ENCODE results near the gene PTBP1.

DNA sequence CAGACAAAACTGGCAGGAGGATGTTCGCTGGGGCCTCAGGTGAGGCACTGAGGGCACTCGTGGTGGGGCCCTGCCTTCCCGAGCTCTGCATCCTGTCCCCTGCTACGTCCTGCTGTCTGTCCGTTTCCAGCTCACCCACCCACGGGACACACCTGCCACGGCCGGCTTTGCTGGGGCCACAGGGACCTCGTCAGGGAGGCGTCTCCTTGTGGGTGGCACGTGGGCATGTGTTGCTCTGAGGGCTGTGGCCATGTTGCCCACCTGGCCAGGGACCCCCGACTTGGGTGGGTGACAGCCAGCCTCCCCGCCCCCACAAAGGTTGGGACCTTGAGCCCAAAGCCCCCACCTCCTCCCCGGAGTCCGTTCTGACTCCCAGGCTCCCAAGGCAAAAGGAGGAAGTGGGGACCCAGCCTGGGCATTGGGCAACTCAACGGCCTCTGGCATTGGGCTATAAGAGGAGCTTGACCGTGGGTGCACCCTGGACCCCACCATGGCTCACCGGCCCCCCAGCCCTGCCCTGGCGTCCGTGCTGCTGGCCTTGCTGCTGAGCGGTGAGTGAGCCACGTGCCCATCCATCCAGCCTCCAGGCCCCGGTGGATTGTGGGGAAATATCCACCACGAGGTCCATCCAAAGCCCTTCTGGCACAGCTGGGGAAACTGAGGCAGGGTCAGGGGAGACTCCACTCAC lies 43.4 kb downstream of the PTBP1 start, which contains the start of gene PRTN3:
- TF ChIP-seq PCBP1 (IDR thresholded peaks at IDR 0.05; ENCODE audit: borderline replicate concordance, low read depth, low read length): no peak
- TF ChIP-seq KLF12 (CRISPR knock-in tag; IDR thresholded peaks at IDR 0.05; ENCODE audit: borderline replicate concordance): no peak
